GM12872 (cell line): ENCODE measurements around the gene EPB41L2.

Experiments
- CTCF ChIP-seq: IDR thresholded peaks from 3 replicates; pipeline ENCODE4 v1.5.1; 2011; ENCODE audit warnings: low read depth, mild to moderate bottlenecking, low read length, moderate library complexity; ENCODE audit not compliant: insufficient read depth

EPB41L2 gene

DNA sequence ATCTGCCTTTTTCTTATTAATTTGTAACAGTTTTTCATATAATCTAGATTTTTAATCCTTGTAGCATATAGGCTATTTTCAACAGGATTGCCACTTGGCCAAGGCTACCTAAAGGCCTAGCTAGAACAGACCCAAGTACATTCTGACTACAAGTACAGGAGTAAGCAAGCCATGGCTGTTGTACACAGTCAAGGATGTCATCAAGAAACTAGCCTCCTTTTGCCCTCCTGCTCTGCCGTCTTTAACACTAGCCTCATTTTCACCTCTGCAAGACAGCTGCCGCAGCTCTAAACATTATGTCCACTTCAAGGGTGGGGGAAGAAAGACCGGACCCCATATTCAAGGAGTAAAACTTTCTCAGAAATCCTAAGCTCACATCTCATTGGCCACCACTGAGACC is 45.1 kb downstream of the EPB41L2 start:
- TF ChIP-seq CTCF: no peak

GRCh38 chr6:131015630-131016263 is 47.3 kb downstream of the EPB41L2 start:
- no peak for TF ChIP-seq CTCF

DNA sequence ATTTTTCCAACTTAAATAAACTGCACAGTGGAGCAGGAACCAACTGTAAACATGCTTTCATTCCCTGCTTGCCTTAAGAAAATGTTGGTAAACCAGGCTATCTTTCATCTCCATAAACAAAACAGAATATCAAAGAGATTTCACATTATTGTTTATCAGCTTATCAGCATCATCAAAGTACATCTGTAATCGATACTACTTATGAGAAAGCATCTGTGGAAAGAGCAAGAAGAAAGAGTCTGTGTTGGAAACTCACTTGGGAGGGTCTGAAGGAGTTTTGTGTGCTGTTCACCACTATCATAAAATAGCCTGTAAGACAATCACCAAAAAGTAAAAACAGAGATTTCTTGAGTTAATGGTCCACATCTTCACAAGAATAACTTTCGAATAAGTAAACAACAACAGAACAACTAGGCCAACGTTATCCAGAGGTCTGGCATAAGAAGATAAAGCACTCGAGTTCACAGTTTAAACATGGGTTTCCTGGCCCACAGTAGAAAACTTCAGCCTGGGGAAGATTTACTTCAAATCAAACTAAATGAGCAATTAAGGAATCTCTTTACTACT is 47.9 kb downstream of the EPB41L2 start:
- TF ChIP-seq CTCF: no peak

DNA sequence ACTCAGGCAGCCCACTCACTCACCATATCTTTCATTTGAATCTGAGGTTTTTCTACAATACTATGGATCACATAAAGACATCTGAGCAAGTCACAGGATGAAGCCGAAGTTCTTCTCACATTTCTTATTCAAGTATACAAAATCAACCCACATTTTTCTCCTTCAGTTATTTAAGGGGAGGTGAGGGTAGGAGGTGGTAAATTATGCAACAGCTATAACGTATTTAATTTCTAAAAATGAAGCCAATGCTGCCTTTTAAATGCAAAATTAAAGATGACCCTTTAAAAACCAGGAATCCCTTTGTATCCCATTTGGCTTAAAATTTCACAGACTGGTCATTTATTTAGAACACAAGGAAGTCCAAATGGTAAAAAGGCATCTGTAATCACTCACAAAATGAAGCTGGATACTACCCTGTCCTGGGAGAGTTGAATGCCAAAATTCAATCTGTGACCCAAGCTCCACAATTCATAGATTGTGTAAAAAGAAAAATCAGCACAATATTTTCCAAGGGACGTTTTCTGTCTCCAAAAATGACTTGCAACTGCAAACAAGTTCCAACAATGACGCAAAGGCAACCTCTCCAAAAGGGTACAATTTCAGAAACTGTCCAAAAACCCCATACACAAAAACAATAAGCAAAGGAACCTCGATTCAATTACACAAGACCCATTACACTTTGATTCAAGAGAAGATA is 48.8 kb downstream of the EPB41L2 start:
- no peak for TF ChIP-seq CTCF

DNA sequence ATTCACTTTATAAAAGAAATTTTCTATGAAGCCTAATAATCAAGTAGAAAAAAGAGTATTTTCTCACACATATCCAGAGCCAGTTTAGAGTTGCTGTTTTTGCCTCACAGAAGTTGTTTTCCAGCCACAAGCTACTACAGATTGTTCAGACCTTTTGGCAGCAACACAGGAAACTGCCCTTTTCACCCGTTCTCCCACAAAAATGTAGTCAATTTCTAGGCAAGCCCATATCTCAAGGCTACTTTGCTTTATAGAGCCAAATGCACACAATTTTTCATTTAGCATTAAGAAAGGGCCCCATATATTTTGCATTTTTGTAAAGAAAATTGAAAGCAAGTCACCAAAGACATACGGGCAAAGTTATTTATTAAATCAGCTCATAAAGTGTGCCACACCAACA is 49.5 kb downstream of the EPB41L2 start:
- TF ChIP-seq CTCF: no peak

- TF ChIP-seq CTCF: no peak
These were observed 53.3 kb downstream of the EPB41L2 start for GRCh38 chr6:131009790-131010189.

DNA sequence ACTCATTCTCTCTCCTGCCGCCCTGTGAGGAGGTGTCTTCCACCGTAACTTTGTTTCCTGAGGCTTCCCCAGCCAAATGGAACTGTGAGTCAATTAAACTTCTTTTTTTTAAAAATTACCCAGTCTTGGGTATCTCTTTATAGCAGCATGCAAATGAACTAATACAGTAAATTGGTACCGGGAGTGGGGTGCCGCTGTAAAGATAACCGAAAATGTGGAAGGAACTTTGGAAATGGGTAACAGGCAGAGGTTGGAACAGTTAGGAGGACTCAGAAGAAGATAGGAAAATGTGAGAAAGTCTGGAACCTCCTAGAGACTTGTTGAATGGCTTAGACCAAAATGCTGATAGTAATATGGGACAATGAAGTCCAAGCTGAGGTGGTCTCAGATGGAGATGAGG is 55.8 kb downstream of the EPB41L2 start:
- TF ChIP-seq CTCF: no peak
